Left ventricle myocardium superior (tissue), 1 donor: ENCODE data around the gene TFEB. TPM values are rescaled to one million over a fixed set of nuclear protein-coding genes. Genes with fewer than 3 reads are reported as not detected.

ENCODE experiments used
- ATAC-seq: fragments of 200-7000 bp; cut with Tn5 transposase; one replicate; pipeline ENCODE4 v1.9.1; 2020; ENCODE audit warnings: mild to moderate bottlenecking, moderate library complexity
- DNase-seq: peaks from one replicate; pipeline ENCODE4 v3.0.0-alpha.2; 2020
- intact Hi-C: fragments of 100-400 bp; cut with micrococcal nuclease; formaldehyde crosslinking; loops from one replicate; pipeline ENCODE4 v1.11.0; 2022
- total RNA-seq: library from RNA; stranded (reverse); fragmentation: NEBNext Ultra II Directional; extraction: Animal tissue kit (Norgen Biotek cat#: 25700); gene quantifications from one replicate; pipeline ENCODE4 v1.2.1, GENCODE V29; 2021
- donor health status: DM: no; HTN: yes; CAD: no; lungs with severe emphysema.

TFEB gene
- total RNA-seq, 1 donor from 2014 or later: 50.9 TPM

GRCh38 chr6:41670703-41671360 lies 64.6 kb downstream of the TFEB start:
- ATAC-seq (no peak), DNase-seq (no peak)
- intact Hi-C loops: no loop called here

- ATAC-seq: no peak
- DNase-seq: no peak
- intact Hi-C loops: no loop called here
These were observed 66.4 kb downstream of the TFEB start for GRCh38 chr6:41668968-41669367.

GRCh38 chr6:41667195-41667594 lies 68.2 kb downstream of the TFEB start:
- no peak for DNase-seq
- intact Hi-C loops: no loop called here
- no peak for ATAC-seq

GRCh38 chr6:41664271-41664670 lies 71.1 kb downstream of the TFEB start:
- DNase-seq: no peak
- ATAC-seq: no peak

GRCh38 chr6:41663568-41663967 lies 71.8 kb downstream of the TFEB start:
- ATAC-seq (no peak), DNase-seq (no peak)
- intact Hi-C loops: no loop called here

More at GRCh38 chr6:41664271-41664670, 71.1 kb downstream of the TFEB start:
- intact Hi-C loops: no loop called here

- no peak for ATAC-seq
- no peak for DNase-seq
- intact Hi-C loops: no loop called here
These were observed 75.5 kb downstream of the TFEB start for GRCh38 chr6:41659935-41660334.

- intact Hi-C loops: no loop called here
- no peak for DNase-seq
- no peak for ATAC-seq
These were observed 76.8 kb downstream of the TFEB start for GRCh38 chr6:41658636-41659035.

- ATAC-seq (no peak), DNase-seq (no peak)
- intact Hi-C loops: no loop called here
These were observed 78.0 kb downstream of the TFEB start for GRCh38 chr6:41657131-41658094.

GRCh38 chr6:41656002-41656691 lies 79.3 kb downstream of the TFEB start:
- DNase-seq (no peak), ATAC-seq (peak; percentile 29)
- intact Hi-C loops: no loop called here

- intact Hi-C loops: no loop called here
- DNase-seq: no peak
- ATAC-seq: no peak
These were observed 79.8 kb downstream of the TFEB start for GRCh38 chr6:41655646-41656001.

GRCh38 chr6:41655176-41655575 lies 80.2 kb downstream of the TFEB start:
- intact Hi-C loops: no loop called here

GRCh38 chr6:41654698-41655151 lies 80.7 kb downstream of the TFEB start:
- intact Hi-C loops: no loop called here
- DNase-seq: no peak

More at GRCh38 chr6:41655176-41655575, 80.2 kb downstream of the TFEB start:
- no peak for ATAC-seq
- no peak for DNase-seq

GRCh38 chr6:41654151-41654697 lies 81.2 kb downstream of the TFEB start:
- ATAC-seq (no peak), DNase-seq (no peak)
- intact Hi-C loops: no loop called here

More at GRCh38 chr6:41654698-41655151, 80.7 kb downstream of the TFEB start:
- no peak for ATAC-seq

GRCh38 chr6:41653691-41654090 lies 81.7 kb downstream of the TFEB start:
- DNase-seq (no peak), ATAC-seq (no peak)
- intact Hi-C loops: no loop called here

- no peak for ATAC-seq
- intact Hi-C loops: no loop called here
- no peak for DNase-seq
These were observed 82.3 kb downstream of the TFEB start for GRCh38 chr6:41652866-41653652.

GRCh38 chr6:41651962-41652657 lies 83.3 kb downstream of the TFEB start:
- no peak for DNase-seq
- intact Hi-C loops: no loop called here

GRCh38 chr6:41651246-41651961 lies 84.0 kb downstream of the TFEB start:
- intact Hi-C loops: no loop called here
- ATAC-seq (no peak), DNase-seq (no peak)

More at GRCh38 chr6:41651962-41652657, 83.3 kb downstream of the TFEB start:
- no peak for ATAC-seq
